ENCODE results near the gene C1orf35.

DNA sequence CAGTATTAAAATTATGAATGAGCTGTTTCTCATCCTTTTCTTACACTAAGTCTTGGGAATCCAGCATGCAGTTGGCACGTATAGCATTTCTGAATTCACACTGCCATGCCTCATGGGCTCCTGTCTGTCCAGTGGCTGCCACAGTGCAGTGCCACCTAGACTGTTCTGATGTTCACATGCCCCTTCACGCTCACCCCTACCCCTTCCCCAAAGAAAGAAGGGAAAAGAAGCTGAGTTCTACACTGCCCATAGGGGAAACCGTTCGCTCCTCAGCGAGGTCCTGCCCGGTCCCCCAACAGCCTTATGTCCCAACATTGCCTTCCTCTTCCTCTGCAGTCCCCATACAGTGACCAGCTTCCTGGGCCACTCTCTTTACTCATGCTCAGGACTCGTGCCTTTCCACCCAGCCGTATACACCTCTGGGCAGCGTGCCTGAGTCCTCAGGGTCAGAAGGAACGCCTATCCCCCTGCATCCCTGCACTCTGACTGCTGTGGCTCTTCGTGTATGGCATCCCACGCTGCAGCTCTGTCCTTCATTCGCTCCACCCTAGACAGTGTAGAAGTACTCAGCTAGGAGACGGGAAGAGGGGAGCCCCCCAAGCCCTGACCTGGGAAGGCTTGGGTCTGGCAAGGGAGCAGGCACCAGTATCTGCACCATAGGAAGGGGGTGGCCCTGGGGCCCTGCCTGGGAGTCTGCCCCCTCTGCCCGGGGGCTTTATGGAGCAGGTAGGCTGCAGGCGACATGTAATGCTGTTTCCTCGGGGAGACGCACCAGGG, 44.8 kb downstream of the C1orf35 start:
- TF ChIP-seq, protein P1, sequence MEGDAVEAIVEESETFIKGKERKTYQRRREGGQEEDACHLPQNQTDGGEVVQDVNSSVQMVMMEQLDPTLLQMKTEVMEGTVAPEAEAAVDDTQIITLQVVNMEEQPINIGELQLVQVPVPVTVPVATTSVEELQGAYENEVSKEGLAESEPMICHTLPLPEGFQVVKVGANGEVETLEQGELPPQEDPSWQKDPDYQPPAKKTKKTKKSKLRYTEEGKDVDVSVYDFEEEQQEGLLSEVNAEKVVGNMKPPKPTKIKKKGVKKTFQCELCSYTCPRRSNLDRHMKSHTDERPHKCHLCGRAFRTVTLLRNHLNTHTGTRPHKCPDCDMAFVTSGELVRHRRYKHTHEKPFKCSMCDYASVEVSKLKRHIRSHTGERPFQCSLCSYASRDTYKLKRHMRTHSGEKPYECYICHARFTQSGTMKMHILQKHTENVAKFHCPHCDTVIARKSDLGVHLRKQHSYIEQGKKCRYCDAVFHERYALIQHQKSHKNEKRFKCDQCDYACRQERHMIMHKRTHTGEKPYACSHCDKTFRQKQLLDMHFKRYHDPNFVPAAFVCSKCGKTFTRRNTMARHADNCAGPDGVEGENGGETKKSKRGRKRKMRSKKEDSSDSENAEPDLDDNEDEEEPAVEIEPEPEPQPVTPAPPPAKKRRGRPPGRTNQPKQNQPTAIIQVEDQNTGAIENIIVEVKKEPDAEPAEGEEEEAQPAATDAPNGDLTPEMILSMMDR (IDR thresholded peaks at IDR 0.05), result no peak
- TF ChIP-seq POLR2AphosphoS5 (IDR thresholded peaks at IDR 0.05; ENCODE audit: low read depth, low read length) (no peak), TCF7L2 (IDR thresholded peaks at IDR 0.05; ENCODE audit: low read depth, low read length) (no peak)
